Measurements from ENCODE around the gene KRTCAP3. TPM values are rescaled to one million over a fixed set of nuclear protein-coding genes. Genes with fewer than 3 reads are reported as not detected.
"Not testable (repeated sequence)": the region's sequence is repeated elsewhere in the genome, so short reads cannot be mapped to it uniquely, and the experiment has no call there.

Gene KRTCAP3
- polyA plus RNA-seq, 1 donor from 2014 or later, result 1.6 TPM

DNA sequence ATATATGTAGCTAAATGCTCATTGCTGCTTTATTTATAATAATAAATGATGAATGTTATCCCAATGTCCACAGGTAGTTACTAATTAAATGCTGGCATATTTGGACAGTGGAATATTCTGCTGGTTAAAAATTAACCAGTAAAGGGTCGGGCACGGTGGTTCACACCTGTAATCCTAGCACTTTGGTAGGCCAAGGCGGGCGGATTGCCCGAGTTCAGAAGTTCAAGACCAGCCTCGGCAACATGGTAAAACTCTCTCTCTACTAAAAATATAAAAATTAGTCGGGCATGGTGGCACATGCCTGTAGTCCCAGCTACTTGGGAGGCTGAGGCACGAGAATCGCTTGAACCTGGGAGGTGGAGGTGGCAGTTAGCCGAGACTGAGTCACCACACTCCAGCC, 17.1 kb upstream of the KRTCAP3 start:
- H3K4me1 Mint-ChIP-seq, result peaks cover 13 to 15% (median 14%) of the 10 kb centered on the region in 3 donors
- not testable (repeated sequence) for H3K27ac Mint-ChIP-seq, H3K27me3 Mint-ChIP-seq, H3K4me3 Mint-ChIP-seq, H3K36me3 Mint-ChIP-seq, H3K9me3 Mint-ChIP-seq

DNA sequence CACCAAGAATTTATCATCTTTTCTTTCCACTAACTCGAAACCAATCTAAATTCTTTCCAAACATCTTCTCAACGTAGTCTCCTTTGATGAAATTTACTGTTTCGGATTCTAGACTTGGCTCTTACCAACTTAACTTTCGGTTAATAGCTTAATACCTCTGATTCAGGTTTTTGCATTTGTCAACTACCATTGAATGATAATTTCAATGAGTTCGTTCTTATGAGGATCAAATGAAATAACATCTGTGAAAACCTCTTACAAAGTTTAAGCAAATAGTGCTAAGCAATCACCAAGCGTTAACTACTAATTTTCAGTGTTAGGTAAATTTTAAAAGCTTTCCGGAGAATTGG, 14.3 kb upstream of the KRTCAP3 start:
- H3K4me1 Mint-ChIP-seq, result peaks cover 21 to 25% (median 24%) of the 10 kb centered on the region in 3 donors
- no peaks in the 10 kb centered on the region for H3K9me3 Mint-ChIP-seq
- H3K36me3 Mint-ChIP-seq, result no peaks in the 10 kb centered on the region
- H3K4me3 Mint-ChIP-seq, result peak overlapping the region; percentile 94 to 100 (median 98)
- peak overlapping the region; percentile 91 to 99 (median 93) for H3K27ac Mint-ChIP-seq
- H3K27me3 Mint-ChIP-seq, result no peaks in the 10 kb centered on the region

DNA sequence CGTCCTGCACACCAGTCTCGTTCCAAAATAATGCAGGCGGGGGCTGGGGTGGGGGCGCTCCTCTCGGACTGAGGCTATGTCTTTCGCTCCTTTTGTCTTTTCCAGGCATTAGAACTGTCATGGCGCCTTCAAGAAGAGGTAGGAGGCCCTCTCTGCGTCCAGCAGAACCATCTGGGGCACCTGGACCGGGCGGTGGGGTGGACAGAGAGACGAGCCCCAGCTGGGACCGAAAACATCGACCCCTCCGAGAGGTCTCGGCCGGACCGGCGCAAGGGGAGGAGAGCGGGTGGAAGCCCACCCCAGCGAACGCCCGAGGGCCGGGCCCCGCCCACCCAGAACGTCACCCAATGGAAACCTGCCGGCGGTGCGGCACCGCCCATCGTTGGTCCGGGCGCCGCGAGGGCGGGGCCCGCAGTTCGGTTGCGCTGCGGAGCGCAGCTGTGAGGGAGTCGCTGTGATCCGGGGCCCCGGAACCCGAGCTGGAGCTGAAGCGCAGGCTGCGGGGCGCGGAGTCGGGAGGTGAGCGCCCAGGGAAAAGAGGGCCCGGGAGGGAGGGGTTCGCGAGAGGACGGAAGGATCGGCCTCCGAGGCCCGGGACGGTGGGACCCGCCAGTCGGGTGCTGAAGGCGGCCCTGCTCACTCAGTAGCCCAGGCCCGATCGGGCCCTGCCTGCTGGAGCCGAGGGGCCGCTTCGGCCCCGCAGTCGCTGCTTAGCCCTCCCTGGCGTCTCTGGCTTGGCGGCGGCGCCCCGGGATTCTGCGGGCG, 13.8 kb upstream of the KRTCAP3 start, which contains the start of gene NRBP1:
Gene NRBP1, plus strand, starts transcription at position 419 of the 765 bp plus-strand sequence. CDS start 4,643 bp downstream, outside the sequence.
- H3K9me3 Mint-ChIP-seq, result no peaks in the 10 kb centered on the region
- H3K36me3 Mint-ChIP-seq, result peaks cover 2% of the 10 kb centered on the region
- H3K4me1 Mint-ChIP-seq, result peaks cover 24 to 27% (median 25%) of the 10 kb centered on the region in 3 donors
- H3K4me3 Mint-ChIP-seq, result peak within 1 kb of the TSS; percentile 94 to 100 (median 98)
- H3K27ac Mint-ChIP-seq, result peak within 1 kb of the TSS; percentile 92 to 99 (median 93)
- H3K27me3 Mint-ChIP-seq, result no peaks in the 10 kb centered on the region

- H3K27me3 Mint-ChIP-seq, result no peaks in the 10 kb centered on the region
- H3K4me3 Mint-ChIP-seq, result peak overlapping the region; percentile 94 to 100 (median 98)
- peaks cover 24 to 31% (median 30%) of the 10 kb centered on the region in 3 donors for H3K4me1 Mint-ChIP-seq
- H3K27ac Mint-ChIP-seq, result peak overlapping the region; percentile 89 to 99 (median 92)
- peaks cover 2% of the 10 kb centered on the region for H3K36me3 Mint-ChIP-seq
- H3K9me3 Mint-ChIP-seq, result no peaks in the 10 kb centered on the region
Measured at GRCh38 chr2:27428978-27429541, 13.1 kb upstream of the KRTCAP3 start.

DNA sequence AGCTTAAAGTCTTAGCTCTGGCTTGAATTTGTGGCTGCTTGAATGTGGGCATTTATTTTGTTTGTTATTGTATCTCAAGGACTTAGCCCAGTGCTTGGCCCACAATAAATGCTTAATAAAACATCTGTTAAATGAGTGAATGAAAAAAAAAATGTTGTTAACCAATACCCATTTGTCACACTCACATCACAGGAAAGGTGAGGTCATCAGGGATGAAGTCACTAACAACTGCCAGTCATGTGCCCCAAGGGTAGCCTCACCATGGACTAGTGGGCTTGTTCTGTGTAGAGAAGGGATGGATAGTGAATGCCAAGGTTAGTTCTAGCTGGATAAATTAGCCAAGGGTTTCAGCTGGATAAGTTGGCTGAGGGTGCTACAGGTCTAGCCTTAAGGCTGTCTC, 10.8 kb upstream of the KRTCAP3 start:
- no peaks in the 10 kb centered on the region for H3K9me3 Mint-ChIP-seq
- no peaks in the 10 kb centered on the region for H3K27me3 Mint-ChIP-seq
- peaks cover 24 to 31% (median 30%) of the 10 kb centered on the region in 3 donors for H3K4me1 Mint-ChIP-seq
- peak overlapping the region in 2 of 3 donors; percentile 32 to 35 for H3K27ac Mint-ChIP-seq
- peak overlapping the region in 3 of 4 donors; percentile 27 to 94 (median 88) for H3K4me3 Mint-ChIP-seq
- peaks cover 2% of the 10 kb centered on the region for H3K36me3 Mint-ChIP-seq

GRCh38 chr2:27435628-27436027, 6.6 kb upstream of the KRTCAP3 start:
- peaks cover 2% of the 10 kb centered on the region for H3K36me3 Mint-ChIP-seq
- peaks cover 9 to 11% (median 10%) of the 10 kb centered on the region in 3 donors for H3K4me1 Mint-ChIP-seq
- no peak overlapping the region for H3K4me3 Mint-ChIP-seq
- H3K27ac Mint-ChIP-seq, result peak overlapping the region; percentile 8 to 62 (median 17)
- no peaks in the 10 kb centered on the region for H3K27me3 Mint-ChIP-seq
- H3K9me3 Mint-ChIP-seq, result no peaks in the 10 kb centered on the region

DNA sequence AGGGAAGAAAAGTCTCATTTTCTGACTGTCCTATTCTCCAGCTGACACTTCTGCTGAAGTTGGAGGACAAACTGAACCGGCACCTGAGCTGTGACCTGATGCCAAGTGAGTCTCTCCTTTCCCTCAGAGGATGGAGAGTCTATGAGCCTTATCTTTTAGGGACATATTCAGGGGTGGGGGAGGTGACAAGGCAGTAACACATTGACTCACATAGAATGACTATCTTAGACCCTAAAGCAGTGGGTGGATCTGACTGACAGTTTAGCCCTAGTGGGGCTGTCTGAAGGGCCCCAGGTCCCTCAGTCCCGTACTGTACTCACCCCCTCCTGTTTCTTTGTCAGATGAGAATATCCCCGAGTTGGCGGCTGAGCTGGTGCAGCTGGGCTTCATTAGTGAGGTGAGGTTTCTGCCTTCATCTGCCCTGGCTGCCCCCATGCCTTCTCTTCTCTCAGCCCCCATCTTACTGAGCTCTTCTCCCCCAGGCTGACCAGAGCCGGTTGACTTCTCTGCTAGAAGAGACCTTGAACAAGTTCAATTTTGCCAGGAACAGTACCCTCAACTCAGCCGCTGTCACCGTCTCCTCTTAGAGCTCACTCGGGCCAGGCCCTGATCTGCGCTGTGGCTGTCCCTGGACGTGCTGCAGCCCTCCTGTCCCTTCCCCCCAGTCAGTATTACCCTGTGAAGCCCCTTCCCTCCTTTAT, 805 bp upstream of the KRTCAP3 start:
- Mint-ChIP-seq H3K9me3 (no peaks in the 10 kb centered on the region), H3K4me1 (peaks cover 0 to 5% (median 2%) of the 10 kb centered on the region in 3 donors), H3K36me3 (peaks cover 3% of the 10 kb centered on the region), H3K27me3 (no peaks in the 10 kb centered on the region), H3K4me3 (peak overlapping the region in 1 of 4 donors; percentile 79), H3K27ac (peak overlapping the region in 1 of 3 donors; percentile 39)

DNA sequence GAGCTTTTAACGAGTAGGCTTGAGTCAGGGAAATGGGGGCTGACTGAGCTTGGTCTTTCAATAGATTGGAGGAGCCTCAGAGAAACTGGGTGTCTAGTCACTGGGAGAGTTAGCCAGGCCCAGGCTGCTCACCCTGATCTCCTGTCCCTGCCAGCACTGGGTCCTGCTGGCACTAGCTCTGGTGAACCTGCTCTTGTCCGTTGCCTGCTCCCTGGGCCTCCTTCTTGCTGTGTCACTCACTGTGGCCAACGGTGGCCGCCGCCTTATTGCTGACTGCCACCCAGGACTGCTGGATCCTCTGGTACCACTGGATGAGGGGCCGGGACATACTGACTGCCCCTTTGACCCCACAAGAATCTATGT, 720 bp downstream of the KRTCAP3 start:
- peak overlapping the region in 3 of 4 donors; percentile 33 to 55 (median 48) for H3K4me3 Mint-ChIP-seq
- peaks cover 3% of the 10 kb centered on the region for H3K36me3 Mint-ChIP-seq
- no peaks in the 10 kb centered on the region for H3K27me3 Mint-ChIP-seq
- peak overlapping the region in 2 of 3 donors; percentile 38 to 93 for H3K27ac Mint-ChIP-seq
- H3K9me3 Mint-ChIP-seq, result no peaks in the 10 kb centered on the region
- peaks cover 0 to 5% (median 2%) of the 10 kb centered on the region in 3 donors for H3K4me1 Mint-ChIP-seq

DNA sequence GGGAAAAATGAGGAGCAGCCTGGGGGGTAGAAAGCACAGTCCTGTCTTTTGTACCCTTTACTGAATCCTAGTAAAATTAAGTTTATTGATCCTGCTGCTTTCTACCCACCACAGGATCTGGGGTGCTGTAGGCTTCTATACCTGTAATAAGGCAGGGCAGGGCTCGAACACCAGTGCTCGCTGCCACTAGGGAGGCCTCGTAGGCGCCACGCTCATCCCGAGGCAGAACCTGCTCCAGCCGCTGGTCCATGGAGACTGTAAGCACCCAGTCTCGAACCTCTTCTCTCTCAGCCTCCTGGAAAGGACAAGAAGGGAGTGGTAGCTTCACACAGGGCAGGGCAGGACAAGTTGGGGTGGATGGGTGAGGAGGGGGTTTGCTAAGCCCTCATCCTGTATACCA, 3.0 kb downstream of the KRTCAP3 start:
- Mint-ChIP-seq H3K27me3 (no peaks in the 10 kb centered on the region), H3K4me1 (peaks cover 0 to 5% (median 2%) of the 10 kb centered on the region in 3 donors), H3K9me3 (no peaks in the 10 kb centered on the region), H3K4me3 (no peak overlapping the region), H3K27ac (no peak overlapping the region), H3K36me3 (peaks cover 3% of the 10 kb centered on the region)

DNA sequence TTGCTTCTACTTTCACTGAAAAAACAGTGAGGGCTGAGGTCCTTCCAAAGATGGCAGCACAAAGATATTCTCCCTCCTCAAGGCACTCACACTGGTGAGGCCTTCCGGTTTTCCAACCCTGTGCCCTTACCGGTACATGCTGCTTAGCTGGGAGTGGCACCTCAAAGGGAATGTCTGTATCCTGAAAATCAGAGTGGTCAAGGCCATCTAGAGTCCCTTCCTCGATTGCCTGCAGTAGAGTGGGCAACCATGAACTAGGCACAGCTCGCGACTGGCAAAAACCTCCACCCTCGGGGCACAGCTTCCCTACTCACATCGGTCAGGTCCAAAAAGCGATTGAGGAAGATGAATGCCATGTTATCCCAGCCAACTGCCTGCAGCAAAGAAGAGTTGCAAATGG, 3.4 kb downstream of the KRTCAP3 start:
- Mint-ChIP-seq H3K27me3 (no peaks in the 10 kb centered on the region), H3K4me3 (no peak overlapping the region), H3K9me3 (no peaks in the 10 kb centered on the region), H3K36me3 (peaks cover 3% of the 10 kb centered on the region), H3K4me1 (peaks cover 0 to 5% (median 2%) of the 10 kb centered on the region in 3 donors), H3K27ac (no peak overlapping the region)

DNA sequence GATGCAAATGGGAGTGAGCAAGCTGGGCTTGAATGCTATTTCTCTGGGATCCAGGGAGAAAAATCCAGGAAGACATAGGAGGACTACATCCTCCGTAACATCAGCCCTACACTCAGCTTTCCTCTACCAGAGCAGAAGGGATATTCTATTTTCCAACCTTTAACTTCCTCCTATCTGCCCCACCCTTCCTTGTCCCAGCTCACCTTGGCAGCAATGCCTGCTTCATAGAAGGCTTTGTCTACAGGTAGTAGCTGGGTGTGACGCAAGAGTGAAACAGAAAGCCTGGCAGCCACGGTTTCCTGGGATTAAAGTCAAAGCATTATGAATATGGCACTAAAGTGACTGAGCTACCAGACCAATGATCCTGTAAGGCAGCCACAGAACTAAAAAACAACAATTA, 3.9 kb downstream of the KRTCAP3 start:
- H3K36me3 Mint-ChIP-seq, result peaks cover 4% of the 10 kb centered on the region
- no peak overlapping the region for H3K4me3 Mint-ChIP-seq
- H3K27me3 Mint-ChIP-seq, result no peaks in the 10 kb centered on the region
- peak overlapping the region in 1 of 3 donors; percentile 35 for H3K27ac Mint-ChIP-seq
- H3K4me1 Mint-ChIP-seq, result peaks cover 0 to 5% (median 2%) of the 10 kb centered on the region in 3 donors
- H3K9me3 Mint-ChIP-seq, result no peaks in the 10 kb centered on the region

- peaks cover 4% of the 10 kb centered on the region for H3K36me3 Mint-ChIP-seq
- no peaks in the 10 kb centered on the region for H3K27me3 Mint-ChIP-seq
- no peaks in the 10 kb centered on the region for H3K4me1 Mint-ChIP-seq
- no peaks in the 10 kb centered on the region for H3K9me3 Mint-ChIP-seq
- no peak overlapping the region for H3K27ac Mint-ChIP-seq
- H3K4me3 Mint-ChIP-seq, result no peak overlapping the region
Measured at GRCh38 chr2:27448381-27448780, 6.2 kb downstream of the KRTCAP3 start.

DNA sequence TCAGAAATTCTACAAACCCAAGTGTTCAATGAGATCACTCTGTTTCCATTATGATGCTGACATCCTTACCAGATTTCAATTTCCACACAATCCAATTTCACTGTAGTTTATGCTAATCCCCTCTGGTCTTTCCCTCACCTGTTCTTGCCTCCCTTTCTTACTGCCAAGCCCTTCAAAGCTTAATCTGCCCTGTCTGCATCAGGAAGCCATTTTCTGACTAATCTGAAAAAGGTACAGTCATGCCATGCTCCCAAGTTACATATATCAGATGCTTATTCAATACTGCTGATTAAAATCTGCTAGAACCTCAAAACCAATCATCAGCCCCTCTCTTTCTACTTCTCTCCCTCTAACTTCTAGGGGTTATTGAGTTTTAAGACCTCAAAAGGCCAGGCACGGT, 8.9 kb downstream of the KRTCAP3 start:
- H3K27me3 Mint-ChIP-seq, result no peaks in the 10 kb centered on the region
- peaks cover 0 to 2% (median 0%) of the 10 kb centered on the region in 3 donors for H3K4me1 Mint-ChIP-seq
- no peaks in the 10 kb centered on the region for H3K9me3 Mint-ChIP-seq
- peaks cover 4% of the 10 kb centered on the region for H3K36me3 Mint-ChIP-seq
- H3K27ac Mint-ChIP-seq, result peak overlapping the region in 1 of 3 donors; percentile 8
- no peak overlapping the region for H3K4me3 Mint-ChIP-seq

- H3K9me3 Mint-ChIP-seq, result no peaks in the 10 kb centered on the region
- H3K27me3 Mint-ChIP-seq, result no peaks in the 10 kb centered on the region
- H3K4me1 Mint-ChIP-seq, result peaks cover 0 to 2% (median 0%) of the 10 kb centered on the region in 3 donors
- H3K4me3 Mint-ChIP-seq, result no peak overlapping the region
- H3K27ac Mint-ChIP-seq, result no peak overlapping the region
- H3K36me3 Mint-ChIP-seq, result peaks cover 12% of the 10 kb centered on the region
Measured at GRCh38 chr2:27453968-27454367, 11.8 kb downstream of the KRTCAP3 start.

DNA sequence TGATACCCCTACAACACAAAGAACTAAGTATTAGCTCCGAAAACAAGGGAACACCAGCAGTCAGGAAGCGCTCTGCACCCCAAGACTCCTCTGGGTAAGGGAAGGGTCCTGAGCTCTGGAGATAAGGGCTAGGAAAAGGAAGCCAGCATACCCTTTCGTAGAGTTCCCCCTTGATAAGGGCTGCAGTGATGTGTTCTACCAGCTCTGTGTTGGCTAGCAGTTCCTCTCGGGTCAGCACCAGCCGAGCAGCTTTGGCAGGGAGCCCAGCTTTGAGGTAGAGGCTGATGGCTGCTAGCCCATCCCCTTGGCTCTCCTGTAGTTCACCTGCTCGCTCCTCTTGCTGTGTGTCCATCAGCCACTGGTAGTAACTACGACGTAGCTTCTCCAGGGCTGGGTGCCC, 18.9 kb downstream of the KRTCAP3 start:
- Mint-ChIP-seq H3K4me3 (no peak overlapping the region), H3K27me3 (no peaks in the 10 kb centered on the region), H3K36me3 (peaks cover 15% of the 10 kb centered on the region), H3K4me1 (no peaks in the 10 kb centered on the region), H3K27ac (no peak overlapping the region), H3K9me3 (no peaks in the 10 kb centered on the region)

Measured in IgD-negative memory B cell (primary cell).